ENCODE measurements around the gene APBA2.

Gene APBA2

GRCh38 chr15:28873006-28873405 lies 12.8 kb upstream of the APBA2 start:
- Histone ChIP-seq H2AFZ (ENCODE audit: low read length) (no peak overlapping the region), H3K9me3 (replicated peaks in 1 of 2; ENCODE audit: control insufficient read depth in 2 of 2, insufficient read depth in 1 of 2, low read depth in 1 of 2, low read length in 2 of 2) (peaks cover 2 to 3% of the 10 kb centered on the region in 2 donors), H3K4me1 (ENCODE audit: control insufficient read depth in 2 of 2, insufficient read depth in 1 of 2, low read depth in 1 of 2, low read length in 2 of 2) (peaks cover 13 to 15% of the 10 kb centered on the region in 2 donors), H4K91ac (ENCODE audit: low read depth, low read length, poor library complexity) (no peak overlapping the region), H3K4me3 (ENCODE audit: low read length in 2 of 2) (no peak overlapping the region), H2BK120ac (ENCODE audit: low read depth, low read length) (no peak overlapping the region), H3K36me3 (replicated peaks in 1 of 2; ENCODE audit: control insufficient read depth in 2 of 2, insufficient read depth in 2 of 2, low read length in 2 of 2) (no peaks in the 10 kb centered on the region), H2BK12ac (ENCODE audit: low read length) (no peak overlapping the region), H3K23ac (ENCODE audit: low read depth, low read length, poor library complexity) (no peak overlapping the region), H3K79me1 (ENCODE audit: low read depth, low read length) (no peaks in the 10 kb centered on the region), H2AK5ac (ENCODE audit: low read depth, low read length) (no peak overlapping the region), H3K4me2 (ENCODE audit: insufficient read depth, low read length, poor library complexity, severe bottlenecking) (no peak overlapping the region), H3K4ac (ENCODE audit: low read length) (no peak overlapping the region), H2BK5ac (ENCODE audit: low read length) (no peak overlapping the region), H3K9ac (ENCODE audit: low read depth, low read length, poor library complexity) (no peak overlapping the region), H3K14ac (ENCODE audit: low read length) (no peak overlapping the region), H2BK15ac (ENCODE audit: low read length) (peak overlapping the region; percentile 65), H3K18ac (ENCODE audit: low read length) (no peak overlapping the region), H3K27me3 (ENCODE audit: control insufficient read depth in 3 of 3, insufficient read depth in 3 of 3, low read depth in 1 of 3, low read length in 3 of 3) (no peaks in the 10 kb centered on the region), H4K8ac (ENCODE audit: low read depth, low read length) (no peak overlapping the region), H3K27ac (replicated peaks; ENCODE audit: low read length) (no peak overlapping the region)
- no peak for DNase-seq (ENCODE audit: low spot score)
- WGBS, 2 donors (ENCODE audit: extremely low coverage in 2 of 2, insufficient read length in 2 of 2, insufficient replicate concordance in 1 of 2): no CpG with 5 or more reads among the region's 5 CpGs

- WGBS, 2 donors (ENCODE audit: extremely low coverage in 2 of 2, insufficient read length in 2 of 2, insufficient replicate concordance in 1 of 2): no CpG with 5 or more reads among the region's 10 CpGs
- Histone ChIP-seq H3K4me3 (ENCODE audit: low read length in 2 of 2) (no peak overlapping the region), H2AK5ac (ENCODE audit: low read depth, low read length) (peak overlapping the region; percentile 21), H3K9me3 (replicated peaks in 1 of 2; ENCODE audit: control insufficient read depth in 2 of 2, insufficient read depth in 1 of 2, low read depth in 1 of 2, low read length in 2 of 2) (peaks cover 2 to 3% of the 10 kb centered on the region in 2 donors), H3K4ac (ENCODE audit: low read length) (no peak overlapping the region), H3K79me1 (ENCODE audit: low read depth, low read length) (no peaks in the 10 kb centered on the region), H2BK15ac (ENCODE audit: low read length) (peak overlapping the region; percentile 65), H2BK120ac (ENCODE audit: low read depth, low read length) (no peak overlapping the region), H3K4me1 (ENCODE audit: control insufficient read depth in 2 of 2, insufficient read depth in 1 of 2, low read depth in 1 of 2, low read length in 2 of 2) (peaks cover 13 to 15% of the 10 kb centered on the region in 2 donors), H4K8ac (ENCODE audit: low read depth, low read length) (no peak overlapping the region), H3K27ac (replicated peaks; ENCODE audit: low read length) (no peak overlapping the region), H3K14ac (ENCODE audit: low read length) (no peak overlapping the region), H3K23ac (ENCODE audit: low read depth, low read length, poor library complexity) (no peak overlapping the region), H3K4me2 (ENCODE audit: insufficient read depth, low read length, poor library complexity, severe bottlenecking) (no peak overlapping the region), H2BK12ac (ENCODE audit: low read length) (no peak overlapping the region), H3K36me3 (replicated peaks in 1 of 2; ENCODE audit: control insufficient read depth in 2 of 2, insufficient read depth in 2 of 2, low read length in 2 of 2) (no peaks in the 10 kb centered on the region), H4K91ac (ENCODE audit: low read depth, low read length, poor library complexity) (no peak overlapping the region), H3K9ac (ENCODE audit: low read depth, low read length, poor library complexity) (no peak overlapping the region), H3K27me3 (ENCODE audit: control insufficient read depth in 3 of 3, insufficient read depth in 3 of 3, low read depth in 1 of 3, low read length in 3 of 3) (no peaks in the 10 kb centered on the region), H2BK5ac (ENCODE audit: low read length) (no peak overlapping the region), H3K18ac (ENCODE audit: low read length) (peak overlapping the region; percentile 9), H2AFZ (ENCODE audit: low read length) (no peak overlapping the region)
- DNase-seq (ENCODE audit: low spot score): no peak
Measured at GRCh38 chr15:28873585-28874190, 12.1 kb upstream of the APBA2 start.

GRCh38 chr15:28875461-28876000 lies 10.2 kb upstream of the APBA2 start:
- Histone ChIP-seq H3K27me3 (ENCODE audit: control insufficient read depth in 3 of 3, insufficient read depth in 3 of 3, low read depth in 1 of 3, low read length in 3 of 3) (no peaks in the 10 kb centered on the region), H3K9me3 (replicated peaks in 1 of 2; ENCODE audit: control insufficient read depth in 2 of 2, insufficient read depth in 1 of 2, low read depth in 1 of 2, low read length in 2 of 2) (peaks cover 2 to 3% of the 10 kb centered on the region in 2 donors), H3K36me3 (replicated peaks in 1 of 2; ENCODE audit: control insufficient read depth in 2 of 2, insufficient read depth in 2 of 2, low read length in 2 of 2) (no peaks in the 10 kb centered on the region), H3K14ac (ENCODE audit: low read length) (no peak overlapping the region), H3K23ac (ENCODE audit: low read depth, low read length, poor library complexity) (no peak overlapping the region), H4K91ac (ENCODE audit: low read depth, low read length, poor library complexity) (no peak overlapping the region), H3K18ac (ENCODE audit: low read length) (peak overlapping the region; percentile 42), H2BK12ac (ENCODE audit: low read length) (no peak overlapping the region), H3K4me2 (ENCODE audit: insufficient read depth, low read length, poor library complexity, severe bottlenecking) (peak overlapping the region; percentile 43), H3K27ac (replicated peaks; ENCODE audit: low read length) (no peak overlapping the region), H2AK5ac (ENCODE audit: low read depth, low read length) (peak overlapping the region; percentile 73), H2AFZ (ENCODE audit: low read length) (peak overlapping the region; percentile 76), H3K4me3 (ENCODE audit: low read length in 2 of 2) (no peak overlapping the region), H3K4me1 (ENCODE audit: control insufficient read depth in 2 of 2, insufficient read depth in 1 of 2, low read depth in 1 of 2, low read length in 2 of 2) (peaks cover 13 to 15% of the 10 kb centered on the region in 2 donors), H3K4ac (ENCODE audit: low read length) (no peak overlapping the region), H3K79me1 (ENCODE audit: low read depth, low read length) (no peaks in the 10 kb centered on the region), H2BK15ac (ENCODE audit: low read length) (peak overlapping the region; percentile 82), H2BK120ac (ENCODE audit: low read depth, low read length) (no peak overlapping the region), H4K8ac (ENCODE audit: low read depth, low read length) (no peak overlapping the region), H2BK5ac (ENCODE audit: low read length) (no peak overlapping the region), H3K9ac (ENCODE audit: low read depth, low read length, poor library complexity) (no peak overlapping the region)
- DNase-seq (ENCODE audit: low spot score): no peak
- no CpG with 5 or more reads among the region's 4 CpGs for WGBS, 2 donors (ENCODE audit: extremely low coverage in 2 of 2, insufficient read length in 2 of 2, insufficient replicate concordance in 1 of 2)

GRCh38 chr15:28876131-28876844 lies 9.5 kb upstream of the APBA2 start:
- no peak overlapping the region for H3K4ac ChIP-seq (ENCODE audit: low read length)
- peak overlapping the region in 1 of 2 donors; percentile 3 for H3K4me3 ChIP-seq (ENCODE audit: low read length in 2 of 2)
- no peak overlapping the region for H2BK120ac ChIP-seq (ENCODE audit: low read depth, low read length)
- peaks cover 13 to 15% of the 10 kb centered on the region in 2 donors for H3K4me1 ChIP-seq (ENCODE audit: control insufficient read depth in 2 of 2, insufficient read depth in 1 of 2, low read depth in 1 of 2, low read length in 2 of 2)
- WGBS, 2 donors (ENCODE audit: extremely low coverage in 2 of 2, insufficient read length in 2 of 2, insufficient replicate concordance in 1 of 2): no CpG with 5 or more reads among the region's 14 CpGs
- H3K9ac ChIP-seq (ENCODE audit: low read depth, low read length, poor library complexity): no peak overlapping the region
- peak overlapping the region; percentile 92 for H3K18ac ChIP-seq (ENCODE audit: low read length)
- peak overlapping the region; percentile 17 for H3K23ac ChIP-seq (ENCODE audit: low read depth, low read length, poor library complexity)
- H3K9me3 ChIP-seq (replicated peaks in 1 of 2; ENCODE audit: control insufficient read depth in 2 of 2, insufficient read depth in 1 of 2, low read depth in 1 of 2, low read length in 2 of 2): peaks cover 2 to 3% of the 10 kb centered on the region in 2 donors
- H3K4me2 ChIP-seq (ENCODE audit: insufficient read depth, low read length, poor library complexity, severe bottlenecking): peak overlapping the region; percentile 43
- H2BK12ac ChIP-seq (ENCODE audit: low read length): peak overlapping the region; percentile 77
- H3K27me3 ChIP-seq (ENCODE audit: control insufficient read depth in 3 of 3, insufficient read depth in 3 of 3, low read depth in 1 of 3, low read length in 3 of 3): no peaks in the 10 kb centered on the region
- peak overlapping the region; percentile 23 for H3K27ac ChIP-seq (replicated peaks; ENCODE audit: low read length)
- H3K36me3 ChIP-seq (replicated peaks in 1 of 2; ENCODE audit: control insufficient read depth in 2 of 2, insufficient read depth in 2 of 2, low read length in 2 of 2): no peaks in the 10 kb centered on the region
- H2AFZ ChIP-seq (ENCODE audit: low read length): peak overlapping the region; percentile 76
- no peaks in the 10 kb centered on the region for H3K79me1 ChIP-seq (ENCODE audit: low read depth, low read length)
- H2BK5ac ChIP-seq (ENCODE audit: low read length): no peak overlapping the region
- DNase-seq (ENCODE audit: low spot score): peak; percentile 87
- H2AK5ac ChIP-seq (ENCODE audit: low read depth, low read length): peak overlapping the region; percentile 100
- H3K14ac ChIP-seq (ENCODE audit: low read length): peak overlapping the region; percentile 42
- H2BK15ac ChIP-seq (ENCODE audit: low read length): peak overlapping the region; percentile 86
- H4K91ac ChIP-seq (ENCODE audit: low read depth, low read length, poor library complexity): no peak overlapping the region
- H4K8ac ChIP-seq (ENCODE audit: low read depth, low read length): no peak overlapping the region
